Kidney epithelial cell (primary cell): ENCODE measurements around the gene PDE4B. TPM values are rescaled to one million over a fixed set of nuclear protein-coding genes. Genes with fewer than 3 reads are reported as not detected.
A peak's percentile ranks its signal among the peaks of the same experiment; 100 is the strongest.

Experiments
- DNase-seq: peaks from one replicate; pipeline ENCODE4 v3.0.0-alpha.2; 2010; ENCODE audit warnings: low read depth
- H3K27me3 ChIP-seq: 2 replicates; pipeline ENCODE4 v1.6.0; 2011; ENCODE audit warnings: low read length; ENCODE audit not compliant: control insufficient read depth, insufficient read depth
- H3K36me3 ChIP-seq: 2 replicates; pipeline ENCODE4 v1.5.1; 2011; ENCODE audit warnings: low read length; ENCODE audit not compliant: control insufficient read depth, insufficient read depth
- H3K4me3 ChIP-seq: 2 replicates; pipeline ENCODE4 v1.5.1; 2011; ENCODE audit warnings: low read depth, mild to moderate bottlenecking, control low read depth, low read length
- CTCF ChIP-seq: IDR thresholded peaks from 2 replicates; pipeline ENCODE4 v1.5.1; 2011; ENCODE audit warnings: mild to moderate bottlenecking, moderate library complexity, low read length, control low read depth, inconsistent platforms; ENCODE audit not compliant: insufficient read depth, poor library complexity, severe bottlenecking
- total RNA-seq: library from RNA; depleted of rRNA; stranded (reverse); fragments of >200 nt; gene quantifications from 2 replicates; pipeline ENCODE4 v1.2.3, GENCODE V29; 2015

PDE4B gene
- 0.33 and 0.68 TPM in 2 replicates for total RNA-seq

DNA sequence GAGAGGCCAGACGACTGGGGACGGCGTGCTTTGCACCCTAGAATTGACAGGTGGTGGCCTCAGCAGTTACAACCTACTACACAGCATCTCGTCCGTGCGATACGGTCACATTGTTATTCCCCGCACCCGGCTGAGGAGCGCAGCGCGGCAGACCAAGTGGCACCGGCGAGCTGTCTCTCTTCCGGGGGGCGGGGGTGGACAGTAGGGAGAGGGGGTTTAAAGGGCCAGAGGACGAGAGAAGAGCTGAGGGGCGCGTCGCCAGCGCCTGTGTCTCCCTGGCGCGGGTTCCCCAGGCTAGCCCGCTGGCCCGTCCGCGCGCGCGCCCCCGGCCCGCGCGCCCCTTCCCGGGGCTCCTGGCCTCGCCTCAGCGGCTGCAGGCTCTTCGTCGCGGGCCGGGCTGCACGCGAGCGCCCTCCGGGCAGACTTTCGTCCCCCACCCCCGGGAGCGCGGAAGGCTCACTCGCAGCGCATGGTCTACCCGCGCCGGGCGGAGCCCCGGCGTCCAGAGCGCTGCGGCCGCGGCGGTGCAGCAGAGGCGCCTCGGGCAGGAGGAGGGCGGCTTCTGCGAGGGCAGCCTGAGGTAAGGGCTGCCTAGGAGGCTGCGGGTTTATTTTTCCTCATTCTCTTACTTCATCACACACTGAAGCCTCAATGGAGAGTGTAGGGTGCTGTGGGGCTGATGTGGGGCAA lies at the start of gene PDE4B:
PDE4B (plus strand) TSS at position 227 of the 690 bp plus-strand sequence.
- peaks cover 22% of the 10 kb centered on the region for H3K27me3 ChIP-seq
- peak within 1 kb of the TSS; percentile 12 for H3K4me3 ChIP-seq
- H3K36me3 ChIP-seq: no peaks in the 10 kb centered on the region
- DNase-seq: no peak
- no peak for TF ChIP-seq CTCF

DNA sequence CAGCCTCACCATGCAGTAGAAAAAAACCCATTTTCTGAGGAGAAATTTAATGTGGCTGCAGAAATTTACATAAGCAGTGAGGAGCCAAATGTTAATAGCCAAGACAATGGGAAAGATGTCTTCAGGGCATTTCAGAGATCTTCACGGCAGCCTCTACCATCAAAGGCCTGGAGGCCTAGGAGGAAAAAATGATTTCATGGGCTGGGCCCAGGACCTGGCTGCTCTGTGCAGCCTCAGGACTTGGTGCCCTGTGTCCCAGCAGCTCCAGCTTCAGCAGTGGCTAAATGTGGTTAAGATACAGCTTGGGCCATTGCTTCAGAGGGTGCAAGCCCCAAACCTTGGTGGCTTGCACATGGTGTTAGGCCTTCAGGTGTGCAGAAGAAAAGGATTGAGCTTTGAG lies 48.0 kb upstream of the PDE4B start:
- Histone ChIP-seq H3K27me3 (no peaks in the 10 kb centered on the region), H3K4me3 (no peak overlapping the region), H3K36me3 (no peaks in the 10 kb centered on the region)
- no peak for DNase-seq
- TF ChIP-seq CTCF: no peak

DNA sequence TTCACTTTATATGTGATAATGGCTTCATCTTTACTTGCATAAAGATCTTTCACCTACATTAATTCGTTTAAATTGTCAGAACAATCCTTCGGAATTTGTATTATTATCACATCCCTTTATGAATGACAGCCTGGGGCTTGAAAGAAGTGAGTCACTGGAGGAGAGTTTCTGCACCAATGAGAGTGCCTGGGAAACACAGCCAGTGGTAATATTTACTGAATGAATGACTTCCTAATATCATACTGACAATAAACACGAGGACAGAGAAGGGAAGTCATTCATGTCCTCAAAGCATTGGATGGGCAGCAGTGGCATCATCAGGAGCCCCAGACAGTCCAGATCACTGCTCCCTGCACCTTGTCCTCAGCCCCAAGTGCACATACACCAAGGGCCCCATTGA lies 40.7 kb upstream of the PDE4B start:
- H3K36me3 ChIP-seq: no peaks in the 10 kb centered on the region
- H3K27me3 ChIP-seq: no peaks in the 10 kb centered on the region
- no peak for TF ChIP-seq CTCF
- DNase-seq: no peak
- no peak overlapping the region for H3K4me3 ChIP-seq

DNA sequence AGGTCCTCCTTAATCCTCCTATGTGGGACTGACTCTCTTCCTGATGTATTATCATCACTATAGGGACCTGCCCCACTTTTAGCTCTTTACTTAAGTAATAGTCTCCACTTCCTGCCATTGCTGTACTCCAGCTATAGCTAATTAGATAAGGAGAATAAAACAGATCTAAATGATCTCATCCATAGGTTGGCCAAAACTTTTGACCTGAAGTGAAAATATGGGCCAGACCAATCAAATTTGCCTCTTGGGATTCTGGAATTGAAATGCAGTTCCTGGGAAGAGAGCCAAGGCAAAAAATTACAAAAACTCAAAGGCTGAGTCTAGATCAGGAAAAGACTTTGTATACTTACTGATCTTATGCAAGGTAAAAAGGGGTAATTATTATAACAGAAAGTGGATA lies 36.1 kb upstream of the PDE4B start:
- no peak for DNase-seq
- Histone ChIP-seq H3K36me3 (no peaks in the 10 kb centered on the region), H3K4me3 (no peak overlapping the region), H3K27me3 (no peaks in the 10 kb centered on the region)
- no peak for TF ChIP-seq CTCF

DNA sequence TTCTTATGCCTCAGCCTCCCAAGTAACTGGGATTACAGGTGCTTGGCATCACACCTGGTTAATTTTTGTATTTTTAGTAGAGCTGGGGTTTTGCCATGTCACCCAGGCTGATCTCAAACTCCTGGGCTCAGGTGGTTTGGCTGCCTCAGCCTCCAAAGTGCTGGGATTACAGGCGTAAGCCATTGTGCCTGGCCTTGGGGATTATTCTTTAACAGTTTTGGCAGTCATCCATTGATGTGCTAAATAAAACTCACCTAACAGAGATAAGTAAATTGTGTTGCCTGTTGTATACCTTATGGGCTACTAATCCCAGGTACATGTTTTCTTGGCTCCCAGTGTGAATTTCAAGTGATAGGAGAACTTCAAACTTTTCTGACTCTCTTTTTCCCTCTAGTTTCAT lies 35.2 kb upstream of the PDE4B start:
- Histone ChIP-seq H3K27me3 (no peaks in the 10 kb centered on the region), H3K4me3 (no peak overlapping the region), H3K36me3 (no peaks in the 10 kb centered on the region)
- TF ChIP-seq CTCF: no peak
- DNase-seq: no peak

DNA sequence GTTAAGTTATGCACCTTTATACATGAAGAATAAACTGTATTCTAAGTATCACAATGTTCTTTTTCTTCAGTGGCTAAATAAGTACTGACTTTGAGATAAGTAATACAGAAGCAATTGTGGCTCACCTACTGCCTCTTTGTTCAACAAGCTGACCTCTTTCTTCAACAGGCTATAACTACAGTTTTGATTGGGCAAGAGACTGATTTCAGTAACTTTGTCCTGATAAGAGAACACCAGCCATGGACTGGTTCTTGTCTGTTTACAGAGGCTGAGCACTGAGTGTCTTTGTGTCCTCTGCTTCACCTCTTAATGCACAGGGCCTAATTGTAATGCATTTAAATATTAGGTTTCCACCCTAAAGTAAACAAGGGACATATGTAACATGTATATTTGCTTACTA lies 34.6 kb upstream of the PDE4B start:
- no peak overlapping the region for H3K4me3 ChIP-seq

More for the DNA sequence above, 34.6 kb upstream of the PDE4B start:
- DNase-seq: no peak
- Histone ChIP-seq H3K27me3 (no peaks in the 10 kb centered on the region), H3K36me3 (no peaks in the 10 kb centered on the region)
- TF ChIP-seq CTCF: no peak
